ENCODE results near the gene R3HDM2. TPM values are rescaled to one million over a fixed set of nuclear protein-coding genes. Genes with fewer than 3 reads are reported as not detected.
A peak's percentile ranks its signal among the peaks of the same experiment; 100 is the strongest.

The R3HDM2 gene
- total and polyA plus RNA-seq, 12 donors, result 21.9 to 91.9 (median 43.2) TPM

- TF ChIP-seq, protein P1, sequence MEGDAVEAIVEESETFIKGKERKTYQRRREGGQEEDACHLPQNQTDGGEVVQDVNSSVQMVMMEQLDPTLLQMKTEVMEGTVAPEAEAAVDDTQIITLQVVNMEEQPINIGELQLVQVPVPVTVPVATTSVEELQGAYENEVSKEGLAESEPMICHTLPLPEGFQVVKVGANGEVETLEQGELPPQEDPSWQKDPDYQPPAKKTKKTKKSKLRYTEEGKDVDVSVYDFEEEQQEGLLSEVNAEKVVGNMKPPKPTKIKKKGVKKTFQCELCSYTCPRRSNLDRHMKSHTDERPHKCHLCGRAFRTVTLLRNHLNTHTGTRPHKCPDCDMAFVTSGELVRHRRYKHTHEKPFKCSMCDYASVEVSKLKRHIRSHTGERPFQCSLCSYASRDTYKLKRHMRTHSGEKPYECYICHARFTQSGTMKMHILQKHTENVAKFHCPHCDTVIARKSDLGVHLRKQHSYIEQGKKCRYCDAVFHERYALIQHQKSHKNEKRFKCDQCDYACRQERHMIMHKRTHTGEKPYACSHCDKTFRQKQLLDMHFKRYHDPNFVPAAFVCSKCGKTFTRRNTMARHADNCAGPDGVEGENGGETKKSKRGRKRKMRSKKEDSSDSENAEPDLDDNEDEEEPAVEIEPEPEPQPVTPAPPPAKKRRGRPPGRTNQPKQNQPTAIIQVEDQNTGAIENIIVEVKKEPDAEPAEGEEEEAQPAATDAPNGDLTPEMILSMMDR (IDR thresholded peaks at IDR 0.05), result no peak
- TF ChIP-seq POLR2A (IDR thresholded peaks at IDR 0.05), result no peak
- intact Hi-C loops (cut with DNase I), result no loop called here
- no peak overlapping the region for H3K4me3 ChIP-seq
- no peak overlapping the region for H3K27ac ChIP-seq
- peaks cover 3 to 5% of the 10 kb centered on the region in 2 donors for H3K4me1 ChIP-seq (replicated peaks in 1 of 2)
- no peaks in the 10 kb centered on the region for H3K36me3 ChIP-seq (replicated peaks in 1 of 2)
- no peak for DNase-seq
- H3K27me3 ChIP-seq, result no peaks in the 10 kb centered on the region
- no peaks in the 10 kb centered on the region for H3K9me3 ChIP-seq (replicated peaks in 1 of 3)
Observed at GRCh38 chr12:57347284-57347683, 83.6 kb downstream of the R3HDM2 start.

DNA sequence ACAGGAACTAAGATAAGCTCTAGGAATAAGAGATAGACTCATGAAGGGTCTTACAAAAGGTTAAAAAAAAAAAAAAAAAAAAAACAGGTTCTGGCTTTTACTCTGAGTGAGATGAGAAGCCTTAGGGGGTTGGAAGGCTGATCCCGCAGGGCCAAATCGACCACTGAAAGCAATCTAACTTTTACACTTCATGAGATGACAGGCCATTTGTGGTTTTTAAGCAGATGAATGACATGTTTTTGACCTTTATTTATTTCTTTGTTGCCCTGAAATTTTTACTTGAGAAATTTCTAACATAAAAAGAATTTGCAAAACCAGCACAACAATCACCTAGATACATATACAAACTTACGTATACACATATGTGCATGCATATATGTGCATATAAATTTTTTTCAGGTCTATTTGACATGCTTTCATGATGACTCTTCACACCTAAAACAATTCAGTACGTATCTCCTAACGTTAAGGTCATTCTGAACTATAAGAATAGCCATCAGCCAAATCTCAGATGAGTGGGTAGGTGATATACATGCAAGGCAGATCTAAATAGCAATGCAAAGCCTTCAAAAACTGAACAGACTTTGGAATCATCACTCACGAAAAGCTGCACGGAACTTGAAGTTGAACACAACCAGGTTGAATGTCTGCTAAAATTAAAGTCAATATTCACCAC, 87.0 kb downstream of the R3HDM2 start:
- no peak for DNase-seq
- Histone ChIP-seq H3K9me3 (replicated peaks in 1 of 3) (no peaks in the 10 kb centered on the region), H3K4me3 (no peak overlapping the region), H3K27me3 (no peaks in the 10 kb centered on the region), H3K4me1 (replicated peaks in 1 of 2) (peaks cover 14 to 35% of the 10 kb centered on the region in 2 donors), H3K36me3 (replicated peaks in 1 of 2) (no peaks in the 10 kb centered on the region), H3K27ac (no peak overlapping the region)
- TF ChIP-seq, protein P1 (IDR thresholded peaks at IDR 0.05), result no peak
- TF ChIP-seq POLR2A (IDR thresholded peaks at IDR 0.05), result no peak
- intact Hi-C loops (cut with DNase I), result no loop called here
- 89 to 92% (median 91%) methylated on average over 7 of the region's 7 CpGs for WGBS, 4 donors

DNA sequence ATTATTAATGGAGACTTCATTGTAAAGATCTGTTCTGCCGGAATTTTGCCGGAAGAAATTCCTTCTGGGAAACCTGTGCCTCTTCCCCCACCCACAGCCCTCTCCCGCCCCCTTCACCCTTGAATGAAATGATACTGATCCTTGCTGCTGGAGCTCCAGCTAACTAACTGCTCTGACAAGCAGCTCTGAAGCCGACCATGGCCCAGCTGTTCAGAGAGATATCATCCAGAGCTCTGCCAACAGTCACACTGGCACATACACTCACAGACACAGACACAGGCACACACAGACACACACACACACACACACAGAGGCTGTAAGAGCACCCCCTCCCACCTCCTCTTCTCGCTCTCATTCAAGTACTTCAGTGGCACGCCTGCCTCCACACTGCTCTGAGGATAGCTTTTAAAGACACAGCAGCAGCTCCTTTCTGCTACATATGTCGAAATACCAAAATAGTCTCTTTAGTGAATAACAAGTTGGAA, 88.6 kb downstream of the R3HDM2 start:
- intact Hi-C loops (cut with DNase I), result no loop called here
- H3K4me3 ChIP-seq, result no peak overlapping the region
- no peaks in the 10 kb centered on the region for H3K27me3 ChIP-seq
- peak; percentile 50 to 78 (median 65) for DNase-seq
- 23 to 32% (median 29%) methylated on average over 7 of the region's 7 CpGs for WGBS, 4 donors
- peak in 1 of 2 donors; percentile 36 for TF ChIP-seq POLR2A (IDR thresholded peaks at IDR 0.05)
- TF ChIP-seq, protein P1 (IDR thresholded peaks at IDR 0.05), result no peak
- H3K9me3 ChIP-seq (replicated peaks in 1 of 3), result no peaks in the 10 kb centered on the region
- H3K36me3 ChIP-seq (replicated peaks in 1 of 2), result no peaks in the 10 kb centered on the region
- peaks cover 14 to 35% of the 10 kb centered on the region in 2 donors for H3K4me1 ChIP-seq (replicated peaks in 1 of 2)
- H3K27ac ChIP-seq, result peak overlapping the region; percentile 50 to 76 (median 70)

GRCh38 chr12:57341275-57341990, 89.4 kb downstream of the R3HDM2 start:
- H3K4me1 ChIP-seq (replicated peaks in 1 of 2), result peaks cover 14 to 35% of the 10 kb centered on the region in 2 donors
- no peaks in the 10 kb centered on the region for H3K27me3 ChIP-seq
- peak in 1 of 2 donors; percentile 27 for TF ChIP-seq POLR2A (IDR thresholded peaks at IDR 0.05)
- TF ChIP-seq, protein P1 (IDR thresholded peaks at IDR 0.05), result no peak
- H3K27ac ChIP-seq, result peak overlapping the region; percentile 42 to 74 (median 69)
- no peaks in the 10 kb centered on the region for H3K36me3 ChIP-seq (replicated peaks in 1 of 2)
- intact Hi-C loops (cut with DNase I), result no loop called here
- 25 to 38% (median 33%) methylated on average over 7 of the region's 7 CpGs for WGBS, 4 donors
- DNase-seq, result peak; percentile 36 to 67 (median 43)
- no peaks in the 10 kb centered on the region for H3K9me3 ChIP-seq (replicated peaks in 1 of 3)
- no peak overlapping the region for H3K4me3 ChIP-seq

Measured in adrenal gland (tissue), 12 donors.